ENCODE measurements around the gene PLEKHM3.
"Not testable (repeated sequence)": the region's sequence is repeated elsewhere in the genome, so short reads cannot be mapped to it uniquely, and the experiment has no call there.

PLEKHM3 gene

GRCh38 chr2:207920721-207921120 is 104.6 kb downstream of the PLEKHM3 start:
- no peak for DNase-seq (ENCODE audit: low spot score)

GRCh38 chr2:207920321-207920720 is 105.0 kb downstream of the PLEKHM3 start:
- no peak for DNase-seq (ENCODE audit: low spot score)

GRCh38 chr2:207919164-207919919 is 106.0 kb downstream of the PLEKHM3 start:
- DNase-seq (ENCODE audit: low spot score): no peak

- DNase-seq (ENCODE audit: low spot score): no peak
These were observed 110.6 kb downstream of the PLEKHM3 start for GRCh38 chr2:207914716-207915115.

GRCh38 chr2:207913772-207914358 is 111.5 kb downstream of the PLEKHM3 start:
- no peak for DNase-seq (ENCODE audit: low spot score)

GRCh38 chr2:207911856-207912255 is 113.5 kb downstream of the PLEKHM3 start:
- DNase-seq (ENCODE audit: low spot score): no peak

GRCh38 chr2:207911215-207911614 is 114.1 kb downstream of the PLEKHM3 start:
- no peak for DNase-seq (ENCODE audit: low spot score)

- not testable (repeated sequence) for DNase-seq (ENCODE audit: low spot score)
These were observed 118.8 kb downstream of the PLEKHM3 start for GRCh38 chr2:207906495-207906894.

GRCh38 chr2:207905546-207905945 is 119.8 kb downstream of the PLEKHM3 start:
- DNase-seq (ENCODE audit: low spot score): peak; percentile 69

- DNase-seq (ENCODE audit: low spot score): no peak
These were observed 122.1 kb downstream of the PLEKHM3 start for GRCh38 chr2:207903236-207903635.

GRCh38 chr2:207902821-207903220 is 122.5 kb downstream of the PLEKHM3 start:
- DNase-seq (ENCODE audit: low spot score): no peak

- DNase-seq (ENCODE audit: low spot score): no peak
These were observed 123.5 kb downstream of the PLEKHM3 start for GRCh38 chr2:207901829-207902228.

GRCh38 chr2:207901401-207901800 is 123.9 kb downstream of the PLEKHM3 start:
- no peak for DNase-seq (ENCODE audit: low spot score)

GRCh38 chr2:207898354-207898695 is 127.0 kb downstream of the PLEKHM3 start:
- no peak for DNase-seq (ENCODE audit: low spot score)

GRCh38 chr2:207897541-207898353 is 127.6 kb downstream of the PLEKHM3 start:
- no peak for DNase-seq (ENCODE audit: low spot score)

GRCh38 chr2:207896525-207897285 is 128.6 kb downstream of the PLEKHM3 start:
- peak; percentile 37 for DNase-seq (ENCODE audit: low spot score)

- DNase-seq (ENCODE audit: low spot score): peak; percentile 30
These were observed 130.0 kb downstream of the PLEKHM3 start for GRCh38 chr2:207895274-207895860.

GRCh38 chr2:207892716-207893402 is 132.5 kb downstream of the PLEKHM3 start:
- no peak for DNase-seq (ENCODE audit: low spot score)

- no peak for DNase-seq (ENCODE audit: low spot score)
These were observed 134.1 kb downstream of the PLEKHM3 start for GRCh38 chr2:207891086-207891844.

- no peak for DNase-seq (ENCODE audit: low spot score)
These were observed 137.8 kb downstream of the PLEKHM3 start for GRCh38 chr2:207887500-207887899.
